GM19043 (cell line): ENCODE measurements around the gene UMAD1.
"Not testable (repeated sequence)": the region's sequence is repeated elsewhere in the genome, so short reads cannot be mapped to it uniquely, and the experiment has no call there.

Experiments
- ATAC-seq: cut with Tn5 transposase; IDR thresholded peaks from one replicate; pipeline ENCODE4 v1.9.1; 2021; ENCODE audit warnings: low read depth; ENCODE audit not compliant: unreplicated experiment

The UMAD1 gene

GRCh38 chr7:7819442-7820247 lies 179.1 kb downstream of the UMAD1 start:
- ATAC-seq = peak; percentile 50

GRCh38 chr7:7820409-7820808 lies 179.9 kb downstream of the UMAD1 start:
- no peak for ATAC-seq

GRCh38 chr7:7820939-7821338 lies 180.4 kb downstream of the UMAD1 start:
- ATAC-seq = no peak

- no peak for ATAC-seq
These were observed 181.0 kb downstream of the UMAD1 start for GRCh38 chr7:7821517-7821916.

- ATAC-seq = not testable (repeated sequence)
These were observed 184.7 kb downstream of the UMAD1 start for GRCh38 chr7:7825294-7825693.

GRCh38 chr7:7829667-7830066 lies 189.1 kb downstream of the UMAD1 start:
- no peak for ATAC-seq

GRCh38 chr7:7830122-7830878 lies 189.7 kb downstream of the UMAD1 start:
- ATAC-seq = no peak

- no peak for ATAC-seq
These were observed 192.0 kb downstream of the UMAD1 start for GRCh38 chr7:7832518-7832917.

- ATAC-seq = no peak
These were observed 194.2 kb downstream of the UMAD1 start for GRCh38 chr7:7834761-7835160.

- ATAC-seq = no peak
These were observed 200.5 kb downstream of the UMAD1 start for GRCh38 chr7:7841027-7841426.

- no peak for ATAC-seq
These were observed 202.7 kb downstream of the UMAD1 start for GRCh38 chr7:7843240-7843639.

GRCh38 chr7:7843972-7844371 lies 203.4 kb downstream of the UMAD1 start:
- no peak for ATAC-seq

GRCh38 chr7:7848246-7848645 lies 207.7 kb downstream of the UMAD1 start:
- ATAC-seq = peak; percentile 88

- no peak for ATAC-seq
These were observed 208.3 kb downstream of the UMAD1 start for GRCh38 chr7:7848892-7849291.

GRCh38 chr7:7850150-7850549 lies 209.6 kb downstream of the UMAD1 start:
- no peak for ATAC-seq

GRCh38 chr7:7851381-7851780 lies 210.8 kb downstream of the UMAD1 start:
- ATAC-seq = no peak

GRCh38 chr7:7851991-7852390 lies 211.4 kb downstream of the UMAD1 start:
- no peak for ATAC-seq

- ATAC-seq = no peak
These were observed 216.6 kb downstream of the UMAD1 start for GRCh38 chr7:7857143-7857583.

- no peak for ATAC-seq
These were observed 218.0 kb downstream of the UMAD1 start for GRCh38 chr7:7858559-7858958.

- no peak for ATAC-seq
These were observed 218.9 kb downstream of the UMAD1 start for GRCh38 chr7:7859411-7859810.

- ATAC-seq = no peak
These were observed 220.7 kb downstream of the UMAD1 start for GRCh38 chr7:7861211-7861633.

GRCh38 chr7:7862393-7862792 lies 221.8 kb downstream of the UMAD1 start:
- no peak for ATAC-seq
